GM12801 (cell line): ENCODE data around the gene SNRPE.

ENCODE experiments used
- CTCF ChIP-seq: IDR thresholded peaks from one replicate; pipeline ENCODE4 v1.5.1; 2011; ENCODE audit warnings: control low read depth; ENCODE audit not compliant: insufficient read length; ENCODE audit errors: extremely low read depth

Gene SNRPE

GRCh38 chr1:203861379-203862184, at the start of gene SNRPE:
Gene SNRPE (plus strand): TSS chr1:203861599. CDS start chr1:203861660, 61 bp downstream.
- no peak for TF ChIP-seq CTCF

- no peak for TF ChIP-seq CTCF
Observed at GRCh38 chr1:203813581-203814341, 47.6 kb upstream of the SNRPE start.

GRCh38 chr1:203818399-203818798, 43.0 kb upstream of the SNRPE start:
- TF ChIP-seq CTCF, result no peak

GRCh38 chr1:203823306-203823705, 38.1 kb upstream of the SNRPE start:
- no peak for TF ChIP-seq CTCF

GRCh38 chr1:203826175-203826574, 35.2 kb upstream of the SNRPE start:
- TF ChIP-seq CTCF, result no peak

GRCh38 chr1:203828002-203828401, 33.4 kb upstream of the SNRPE start:
- TF ChIP-seq CTCF, result no peak

GRCh38 chr1:203828503-203828902, 32.9 kb upstream of the SNRPE start:
- TF ChIP-seq CTCF, result no peak
